Measurements from ENCODE around the gene PCGF3. TPM values are rescaled to one million over a fixed set of nuclear protein-coding genes. Genes with fewer than 3 reads are reported as not detected.

PCGF3 gene
- total and polyA plus RNA-seq, 2 donors from 2014 or later: 21.7 to 59.6 TPM

GRCh38 chr4:679629-680028 lies 26.0 kb upstream of the PCGF3 start:
- H3K27ac ChIP-seq (ENCODE audit: low read depth in 2 of 2, low read length in 2 of 2): no peak overlapping the region
- peaks cover 0 to 12% (median 0%) of the 10 kb centered on the region in 3 donors for H3K4me1 ChIP-seq (ENCODE audit: control insufficient read depth in 2 of 3, insufficient read depth in 2 of 3, low read depth in 1 of 3, low read length in 3 of 3)
- no peaks in the 10 kb centered on the region for H3K9me3 ChIP-seq (ENCODE audit: control insufficient read depth in 2 of 3, insufficient read depth in 1 of 3, low read length in 3 of 3)
- no peak for TF ChIP-seq CTCF (IDR thresholded peaks at IDR 0.05; ENCODE audit: borderline replicate concordance, extremely low read depth, insufficient read depth)
- no peaks in the 10 kb centered on the region for H3K36me3 ChIP-seq (ENCODE audit: control insufficient read depth in 2 of 3, insufficient read depth in 3 of 3, low read length in 3 of 3)
- no peaks in the 10 kb centered on the region for H3K27me3 ChIP-seq (ENCODE audit: control insufficient read depth, insufficient read depth, low read length)
- no peak overlapping the region for H3K4me3 ChIP-seq (ENCODE audit: low read length in 3 of 3)
- no peak for FAIRE-seq
- H3K9ac ChIP-seq (ENCODE audit: low read length in 3 of 3): no peak overlapping the region
- intact Hi-C loops (cut with DNase I): no loop called here
- DNase-seq: peak in 1 of 5 donors; percentile 73

GRCh38 chr4:680091-680490 lies 25.5 kb upstream of the PCGF3 start:
- Histone ChIP-seq H3K36me3 (ENCODE audit: control insufficient read depth in 2 of 3, insufficient read depth in 3 of 3, low read length in 3 of 3) (no peaks in the 10 kb centered on the region), H3K9ac (ENCODE audit: low read length in 3 of 3) (no peak overlapping the region), H3K27me3 (ENCODE audit: control insufficient read depth, insufficient read depth, low read length) (no peaks in the 10 kb centered on the region), H3K9me3 (ENCODE audit: control insufficient read depth in 2 of 3, insufficient read depth in 1 of 3, low read length in 3 of 3) (no peaks in the 10 kb centered on the region), H3K27ac (ENCODE audit: low read depth in 2 of 2, low read length in 2 of 2) (no peak overlapping the region), H3K4me3 (ENCODE audit: low read length in 3 of 3) (no peak overlapping the region), H3K4me1 (ENCODE audit: control insufficient read depth in 2 of 3, insufficient read depth in 2 of 3, low read depth in 1 of 3, low read length in 3 of 3) (peaks cover 0 to 9% (median 0%) of the 10 kb centered on the region in 3 donors)
- intact Hi-C loops (cut with DNase I): no loop called here
- FAIRE-seq: no peak
- TF ChIP-seq CTCF (IDR thresholded peaks at IDR 0.05; ENCODE audit: borderline replicate concordance, extremely low read depth, insufficient read depth): no peak
- DNase-seq: peak in 1 of 5 donors; percentile 75

- no peak overlapping the region for H3K27ac ChIP-seq (ENCODE audit: low read depth in 2 of 2, low read length in 2 of 2)
- FAIRE-seq: no peak
- no peak overlapping the region for H3K9ac ChIP-seq (ENCODE audit: low read length in 3 of 3)
- H3K9me3 ChIP-seq (ENCODE audit: control insufficient read depth in 2 of 3, insufficient read depth in 1 of 3, low read length in 3 of 3): no peaks in the 10 kb centered on the region
- H3K36me3 ChIP-seq (ENCODE audit: control insufficient read depth in 2 of 3, insufficient read depth in 3 of 3, low read length in 3 of 3): no peaks in the 10 kb centered on the region
- no peak for TF ChIP-seq CTCF (IDR thresholded peaks at IDR 0.05; ENCODE audit: borderline replicate concordance, extremely low read depth, insufficient read depth)
- H3K4me3 ChIP-seq (ENCODE audit: low read length in 3 of 3): peak overlapping the region in 1 of 3 donors; percentile 29
- intact Hi-C loops (cut with DNase I): no loop called here
- peak in 2 of 5 donors; percentile 82 for DNase-seq
- no peaks in the 10 kb centered on the region for H3K27me3 ChIP-seq (ENCODE audit: control insufficient read depth, insufficient read depth, low read length)
- H3K4me1 ChIP-seq (ENCODE audit: control insufficient read depth in 2 of 3, insufficient read depth in 2 of 3, low read depth in 1 of 3, low read length in 3 of 3): peaks cover 0 to 6% (median 0%) of the 10 kb centered on the region in 3 donors
Measured at GRCh38 chr4:680551-680927, 25.1 kb upstream of the PCGF3 start.

Measured in kidney (tissue), 14 donors.